Trophoblast cell (in vitro differentiated cells and primary cell): ENCODE data around the gene SS18.

ENCODE experiments used
- DNase-seq, 2 donors: peaks; one replicate each; pipeline ENCODE4 v3.0.0-alpha.2; 2016
- H2AFZ ChIP-seq: 2 replicates; pipeline ENCODE4 v1.6.1; 2013; ENCODE audit warnings: low read length, moderate library complexity, mild to moderate bottlenecking; ENCODE audit not compliant: insufficient read depth, poor library complexity
- H2AK5ac ChIP-seq: 2 replicates; pipeline ENCODE4 v1.6.1; 2013; ENCODE audit warnings: mild to moderate bottlenecking, low read length
- H2BK120ac ChIP-seq: 2 replicates; pipeline ENCODE4 v1.6.1; 2013; ENCODE audit warnings: low read length, mild to moderate bottlenecking, moderate library complexity; ENCODE audit not compliant: insufficient read depth, poor library complexity
- H2BK12ac ChIP-seq: 2 replicates; pipeline ENCODE4 v1.6.1; 2013; ENCODE audit warnings: mild to moderate bottlenecking, low read length, moderate library complexity
- H2BK5ac ChIP-seq: 2 replicates; pipeline ENCODE4 v1.6.1; 2013; ENCODE audit warnings: low read length, low read depth, moderate library complexity, mild to moderate bottlenecking; ENCODE audit not compliant: poor library complexity
- H3K14ac ChIP-seq: 2 replicates; pipeline ENCODE4 v1.6.1; 2013; ENCODE audit warnings: mild to moderate bottlenecking, low read length
- H3K18ac ChIP-seq: 2 replicates; pipeline ENCODE4 v1.6.1; 2013; ENCODE audit warnings: mild to moderate bottlenecking, low read length
- H3K23ac ChIP-seq: 2 replicates; pipeline ENCODE4 v1.6.1; 2013; ENCODE audit warnings: low read length
- H3K27ac ChIP-seq: 2 replicates; pipeline ENCODE4 v1.5.1; 2013; ENCODE audit warnings: low read depth, mild to moderate bottlenecking, inconsistent platforms, low read length, moderate library complexity
- H3K27me3 ChIP-seq: 2 replicates; pipeline ENCODE4 v1.6.1; 2013; ENCODE audit warnings: inconsistent platforms, mild to moderate bottlenecking, low read length, moderate library complexity; ENCODE audit not compliant: insufficient read depth
- H3K36me3 ChIP-seq, 2 experiments: 1 replicate in 1 of 2; 2 replicates in 1 of 2; pipeline ENCODE4 v1.6.1; 2013; ENCODE audit warnings: low read length in 2 of 2, mild to moderate bottlenecking in 2 of 2, moderate library complexity in 1 of 2; ENCODE audit not compliant: insufficient read depth in 2 of 2, control insufficient read depth in 1 of 2
- H3K4ac ChIP-seq: 2 replicates; pipeline ENCODE4 v1.6.1; 2013; ENCODE audit warnings: low read depth, mild to moderate bottlenecking, low read length, moderate library complexity
- H3K4me1 ChIP-seq, 2 experiments: 1 replicate in 1 of 2; 2 replicates in 1 of 2; pipeline ENCODE4 v1.6.1; 2013; ENCODE audit warnings: low read length in 2 of 2, mild to moderate bottlenecking in 2 of 2, moderate library complexity in 1 of 2; ENCODE audit not compliant: insufficient read depth in 2 of 2, control insufficient read depth in 1 of 2
- H3K4me2 ChIP-seq: 2 replicates; pipeline ENCODE4 v1.6.1; 2013; ENCODE audit warnings: inconsistent platforms, mild to moderate bottlenecking, low read length, moderate library complexity
- H3K4me3 ChIP-seq: 2 replicates; pipeline ENCODE4 v1.5.1; 2013; ENCODE audit warnings: mild to moderate bottlenecking, low read depth, low read length, inconsistent platforms
- H3K79me1 ChIP-seq: one replicate; pipeline ENCODE4 v1.6.1; 2013; ENCODE audit warnings: low read length
- H3K79me2 ChIP-seq: 2 replicates; pipeline ENCODE4 v1.6.1; 2013; ENCODE audit warnings: low read length, mild to moderate bottlenecking; ENCODE audit not compliant: control insufficient read depth, insufficient read depth, poor library complexity
- H3K9ac ChIP-seq: 2 replicates; pipeline ENCODE4 v1.6.1; 2013; ENCODE audit warnings: mild to moderate bottlenecking, low read length
- H3K9me3 ChIP-seq: 2 replicates; pipeline ENCODE4 v1.6.1; 2013; ENCODE audit warnings: low read depth, mild to moderate bottlenecking, control low read depth, inconsistent platforms, low read length; ENCODE audit not compliant: insufficient read depth
- H4K12ac ChIP-seq: 2 replicates; pipeline ENCODE4 v1.6.1; 2013; ENCODE audit warnings: low read depth, mild to moderate bottlenecking, low read length, moderate library complexity
- H4K8ac ChIP-seq: 2 replicates; pipeline ENCODE4 v1.6.1; 2013; ENCODE audit warnings: low read depth, mild to moderate bottlenecking, low read length, moderate library complexity
- H4K91ac ChIP-seq: one replicate; pipeline ENCODE4 v1.6.1; 2013; ENCODE audit warnings: low read depth, mild to moderate bottlenecking, low read length, moderate library complexity
- WGBS: extraction: QIAGEN DNeasy Blood & Tissue Kit; methylation state at CpG from one replicate; pipeline ENCODE4 v1.1.7; 2013; ENCODE audit warnings: missing lambda C conversion rate; ENCODE audit not compliant: insufficient read length, insufficient coverage; ENCODE audit errors: extremely low coverage; 5-methylcytosine and 5-hydroxymethylcytosine counted together

Gene SS18

GRCh38 chr18:25990473-25990872 is 99.9 kb downstream of the SS18 start:
- DNase-seq: no peak
- Histone ChIP-seq H2BK120ac (no peak overlapping the region), H3K9me3 (no peaks in the 10 kb centered on the region), H2BK5ac (no peak overlapping the region), H3K18ac (no peak overlapping the region), H3K79me2 (no peaks in the 10 kb centered on the region), H4K12ac (no peak overlapping the region), H3K27ac (no peak overlapping the region), H3K9ac (no peak overlapping the region), H3K23ac (no peak overlapping the region), H3K4me3 (no peak overlapping the region), H2AFZ (no peak overlapping the region), H4K91ac (no peak overlapping the region), H3K79me1 (no peaks in the 10 kb centered on the region), H3K14ac (no peak overlapping the region), H4K8ac (no peak overlapping the region), H2BK12ac (no peak overlapping the region), H3K36me3 (no peaks in the 10 kb centered on the region), H2AK5ac (no peak overlapping the region), H3K4ac (no peak overlapping the region), H3K4me1 (no peaks in the 10 kb centered on the region), H3K4me2 (no peak overlapping the region), H3K27me3 (no peaks in the 10 kb centered on the region)
- WGBS: no CpG with 5 or more reads among the region's 8 CpGs

- Histone ChIP-seq H3K27me3 (no peaks in the 10 kb centered on the region), H3K4me1 (no peaks in the 10 kb centered on the region), H3K9ac (no peak overlapping the region), H3K79me1 (no peaks in the 10 kb centered on the region), H3K79me2 (no peaks in the 10 kb centered on the region), H3K27ac (no peak overlapping the region), H2AFZ (no peak overlapping the region), H3K4ac (no peak overlapping the region), H3K9me3 (no peaks in the 10 kb centered on the region), H2BK120ac (no peak overlapping the region), H3K18ac (no peak overlapping the region), H4K12ac (no peak overlapping the region), H4K8ac (no peak overlapping the region), H2BK12ac (no peak overlapping the region), H2BK5ac (no peak overlapping the region), H3K36me3 (no peaks in the 10 kb centered on the region), H4K91ac (no peak overlapping the region), H2AK5ac (no peak overlapping the region), H3K4me2 (no peak overlapping the region), H3K23ac (no peak overlapping the region), H3K4me3 (no peak overlapping the region), H3K14ac (no peak overlapping the region)
- WGBS: no CpG with 5 or more reads among the region's 1 CpG
- DNase-seq: no peak
Observed at GRCh38 chr18:25985707-25986394, 104.6 kb downstream of the SS18 start.

DNA sequence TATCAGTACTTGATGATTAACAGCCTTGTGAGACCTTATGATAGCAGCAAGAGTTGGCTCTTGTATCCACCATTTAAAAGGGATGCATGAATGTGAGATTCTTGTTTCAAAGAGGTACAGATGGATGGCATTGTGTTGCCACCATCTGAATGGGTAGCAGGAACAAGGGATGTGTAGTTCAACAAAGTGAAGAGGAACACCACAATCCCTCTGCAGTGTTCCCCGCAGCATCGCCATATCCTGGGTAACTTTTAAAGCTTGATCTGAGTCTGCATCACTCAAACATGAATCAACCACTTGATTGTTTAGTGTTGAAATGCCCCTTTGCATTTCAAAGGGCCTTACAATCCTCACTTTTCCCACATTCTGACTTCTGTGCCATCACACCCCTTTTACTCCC is 106.7 kb downstream of the SS18 start:
- Histone ChIP-seq H3K4me2 (no peak overlapping the region), H3K4me3 (no peak overlapping the region), H4K91ac (no peak overlapping the region), H2BK5ac (no peak overlapping the region), H3K79me2 (no peaks in the 10 kb centered on the region), H3K4ac (no peak overlapping the region), H3K9ac (no peak overlapping the region), H2BK120ac (no peak overlapping the region), H3K9me3 (no peaks in the 10 kb centered on the region), H4K8ac (no peak overlapping the region), H3K18ac (no peak overlapping the region), H3K14ac (no peak overlapping the region), H3K79me1 (no peaks in the 10 kb centered on the region), H2AK5ac (no peak overlapping the region), H3K27ac (no peak overlapping the region), H3K36me3 (no peaks in the 10 kb centered on the region), H3K4me1 (no peaks in the 10 kb centered on the region), H2BK12ac (no peak overlapping the region), H3K23ac (no peak overlapping the region), H2AFZ (no peak overlapping the region), H4K12ac (no peak overlapping the region), H3K27me3 (no peaks in the 10 kb centered on the region)
- no CpG with 5 or more reads among the region's 2 CpGs for WGBS
- no peak for DNase-seq

- Histone ChIP-seq H3K4ac (no peak overlapping the region), H2AFZ (no peak overlapping the region), H2AK5ac (no peak overlapping the region), H2BK5ac (no peak overlapping the region), H4K12ac (no peak overlapping the region), H4K8ac (no peak overlapping the region), H3K4me1 (no peaks in the 10 kb centered on the region), H2BK12ac (no peak overlapping the region), H3K27me3 (no peaks in the 10 kb centered on the region), H4K91ac (no peak overlapping the region), H3K79me1 (no peaks in the 10 kb centered on the region), H2BK120ac (no peak overlapping the region), H3K9ac (no peak overlapping the region), H3K79me2 (no peaks in the 10 kb centered on the region), H3K23ac (no peak overlapping the region), H3K4me3 (no peak overlapping the region), H3K4me2 (no peak overlapping the region), H3K18ac (no peak overlapping the region), H3K14ac (no peak overlapping the region), H3K36me3 (no peaks in the 10 kb centered on the region), H3K9me3 (no peaks in the 10 kb centered on the region), H3K27ac (no peak overlapping the region)
- DNase-seq: no peak
- WGBS: no CpG with 5 or more reads among the region's 3 CpGs
Observed at GRCh38 chr18:25982961-25983360, 107.5 kb downstream of the SS18 start.
